Measurements from ENCODE around the gene MACROH2A2. TPM values are rescaled to one million over a fixed set of nuclear protein-coding genes. Genes with fewer than 3 reads are reported as not detected.

The MACROH2A2 gene
- total RNA-seq, 2 experiments from 2014 or later = 2.2 TPM

- peaks cover 58% of the 10 kb centered on the region for H3K36me3 Mint-ChIP-seq (ENCODE audit: low read depth)
- H3K27me3 Mint-ChIP-seq = no peaks in the 10 kb centered on the region
- no peak for TF ChIP-seq CTCF (IDR thresholded peaks at IDR 0.05)
- H3K9me3 Mint-ChIP-seq = no peaks in the 10 kb centered on the region
- H3K4me3 Mint-ChIP-seq = no peak overlapping the region
- CTCF ChIA-PET = no interaction called here
- no peak overlapping the region for H3K27ac Mint-ChIP-seq
- ATAC-seq (ENCODE audit: poor library complexity) (no peak), DNase-seq (no peak)
- intact Hi-C loops (cut with DNase I, micrococcal nuclease) = loop anchor here in 1 of 2 experiments (10.0 kb wide), 1 partner anchor 253 kb away; no protein-coding TSS in a partner anchor
- Histone ChIP-seq H3K4me3 (ENCODE audit: low read length) (no peak overlapping the region), H3K9me3 (ENCODE audit: control insufficient read depth in 1 of 2, insufficient read depth in 1 of 2, low read length in 2 of 2) (no peaks in the 10 kb centered on the region), H3K27ac (ENCODE audit: low read depth in 1 of 2, low read length in 2 of 2) (no peak overlapping the region), H3K36me3 (ENCODE audit: insufficient read depth, low read length) (peaks cover 49% of the 10 kb centered on the region), H3K4me1 (ENCODE audit: insufficient read depth, low read length) (peaks cover 9% of the 10 kb centered on the region), H3K27me3 (ENCODE audit: control insufficient read depth in 1 of 2, insufficient read depth in 2 of 2, low read length in 2 of 2) (no peaks in the 10 kb centered on the region)
- H3K4me1 Mint-ChIP-seq (ENCODE audit: low read depth) = peaks cover 6% of the 10 kb centered on the region
- POLR2A ChIA-PET = no interaction called here
Measured at GRCh38 chr10:70112071-70112470, 59.4 kb downstream of the MACROH2A2 start.

GRCh38 chr10:70114902-70115301 is 62.3 kb downstream of the MACROH2A2 start:
- Mint-ChIP-seq H3K27me3 (no peaks in the 10 kb centered on the region), H3K27ac (no peak overlapping the region), H3K9me3 (no peaks in the 10 kb centered on the region), H3K4me1 (ENCODE audit: low read depth) (peaks cover 6% of the 10 kb centered on the region), H3K4me3 (no peak overlapping the region), H3K36me3 (ENCODE audit: low read depth) (peaks cover 45% of the 10 kb centered on the region)
- DNase-seq (no peak), ATAC-seq (ENCODE audit: poor library complexity) (no peak)
- H3K27ac ChIP-seq (ENCODE audit: low read depth in 1 of 2, low read length in 2 of 2) = no peak overlapping the region
- H3K4me3 ChIP-seq (ENCODE audit: low read length) = no peak overlapping the region
- H3K27me3 ChIP-seq (ENCODE audit: control insufficient read depth in 1 of 2, insufficient read depth in 2 of 2, low read length in 2 of 2) = no peaks in the 10 kb centered on the region
- H3K4me1 ChIP-seq (ENCODE audit: insufficient read depth, low read length) = peaks cover 9% of the 10 kb centered on the region
- TF ChIP-seq CTCF (IDR thresholded peaks at IDR 0.05) = no peak
- ChIA-PET POLR2A (interaction anchor here (0.8 to 2.5 kb wide), 3 partner anchors 31 to 290 kb away, joined by 3 to 23 read pairs (median 3); partner anchors contain the start of gene TYSND1), CTCF (interaction anchor here (1.7 to 2.9 kb wide), 3 partner anchors 9 to 250 kb away, joined by 5 to 26 read pairs (median 5); partner anchors contain the start of gene TYSND1)
- no peaks in the 10 kb centered on the region for H3K9me3 ChIP-seq (ENCODE audit: control insufficient read depth in 1 of 2, insufficient read depth in 1 of 2, low read length in 2 of 2)
- intact Hi-C loops (cut with DNase I, micrococcal nuclease) = loop anchor here in 1 of 2 experiments (10.0 kb wide), 1 partner anchor 250 kb away; no protein-coding TSS in a partner anchor
- H3K36me3 ChIP-seq (ENCODE audit: insufficient read depth, low read length) = peaks cover 35% of the 10 kb centered on the region

- Histone ChIP-seq H3K36me3 (ENCODE audit: insufficient read depth, low read length) (peaks cover 29% of the 10 kb centered on the region), H3K27me3 (ENCODE audit: control insufficient read depth in 1 of 2, insufficient read depth in 2 of 2, low read length in 2 of 2) (no peaks in the 10 kb centered on the region), H3K4me1 (ENCODE audit: insufficient read depth, low read length) (peaks cover 9% of the 10 kb centered on the region), H3K9me3 (ENCODE audit: control insufficient read depth in 1 of 2, insufficient read depth in 1 of 2, low read length in 2 of 2) (no peaks in the 10 kb centered on the region), H3K27ac (ENCODE audit: low read depth in 1 of 2, low read length in 2 of 2) (no peak overlapping the region), H3K4me3 (ENCODE audit: low read length) (no peak overlapping the region)
- peaks cover 6% of the 10 kb centered on the region for H3K4me1 Mint-ChIP-seq (ENCODE audit: low read depth)
- peaks cover 39% of the 10 kb centered on the region for H3K36me3 Mint-ChIP-seq (ENCODE audit: low read depth)
- CTCF ChIA-PET = interaction anchor here (1.0 to 2.9 kb wide), 6 partner anchors 10 to 248 kb away, joined by 3 to 26 read pairs (median 5); partner anchors contain the start of gene TYSND1
- ATAC-seq (ENCODE audit: poor library complexity) = peak; percentile 88
- intact Hi-C loops (cut with DNase I, micrococcal nuclease) = loop anchor here in 1 of 2 experiments (2.0 to 10.0 kb wide), 2 partner anchors 29 to 249 kb away; no protein-coding TSS in a partner anchor
- no peak overlapping the region for H3K27ac Mint-ChIP-seq
- no peak overlapping the region for H3K4me3 Mint-ChIP-seq
- peak; percentile 26 to 76 (median 42) for DNase-seq
- H3K27me3 Mint-ChIP-seq = no peaks in the 10 kb centered on the region
- peak; percentile 90 for TF ChIP-seq CTCF (IDR thresholded peaks at IDR 0.05)
- no peaks in the 10 kb centered on the region for H3K9me3 Mint-ChIP-seq
- POLR2A ChIA-PET = interaction anchor here (0.8 to 2.5 kb wide), 4 partner anchors 23 to 289 kb away, joined by 3 to 23 read pairs (median 6); partner anchors contain the start of gene TYSND1
Measured at GRCh38 chr10:70115948-70116682, 63.5 kb downstream of the MACROH2A2 start.
